ENCODE results near the gene IL1F10.

The IL1F10 gene

DNA sequence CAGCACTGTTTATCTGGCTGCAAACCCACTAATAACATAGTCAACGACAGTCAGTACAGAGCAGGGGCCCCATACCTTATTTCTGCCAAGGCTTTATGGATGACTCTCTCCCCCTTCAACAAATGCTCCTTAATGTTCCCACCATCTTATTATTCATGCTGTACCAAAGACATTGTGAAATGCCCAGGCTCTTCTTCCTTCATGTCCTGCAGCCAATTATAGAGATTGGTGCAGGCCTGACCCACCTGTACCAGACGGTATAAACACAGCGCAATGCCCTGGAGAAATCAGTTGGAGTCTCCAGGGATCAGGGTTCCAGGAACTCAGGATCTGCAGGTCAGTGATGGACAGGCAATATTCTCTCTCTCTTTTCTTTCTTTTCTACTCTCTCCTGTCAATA is at the start of gene IL1F10:
Gene IL1F10 (plus strand): TSS at position 290 of the 400 bp plus-strand sequence. CDS start 4,769 bp downstream, outside the sequence.
- DNase-seq, result no peak

DNA sequence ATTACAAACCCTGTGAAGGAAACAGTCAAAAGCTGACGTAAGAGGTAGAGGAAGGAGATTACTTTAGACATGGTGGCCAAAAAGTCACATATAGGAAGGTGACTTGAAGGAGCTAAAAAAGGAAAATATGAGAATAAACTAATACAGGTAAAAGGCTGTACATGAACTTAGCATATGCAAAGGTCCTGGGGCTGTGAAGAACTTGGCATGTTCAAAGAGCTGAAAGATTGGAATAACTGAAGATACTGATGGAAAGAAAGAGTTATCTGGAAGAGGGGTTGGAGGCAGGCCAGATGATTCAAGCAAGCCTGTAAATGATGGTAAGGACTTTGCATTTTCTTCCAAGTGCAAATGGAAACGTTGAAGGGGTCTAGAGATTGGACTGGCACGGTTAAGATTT is 49.3 kb upstream of the IL1F10 start:
- DNase-seq, result no peak

DNA sequence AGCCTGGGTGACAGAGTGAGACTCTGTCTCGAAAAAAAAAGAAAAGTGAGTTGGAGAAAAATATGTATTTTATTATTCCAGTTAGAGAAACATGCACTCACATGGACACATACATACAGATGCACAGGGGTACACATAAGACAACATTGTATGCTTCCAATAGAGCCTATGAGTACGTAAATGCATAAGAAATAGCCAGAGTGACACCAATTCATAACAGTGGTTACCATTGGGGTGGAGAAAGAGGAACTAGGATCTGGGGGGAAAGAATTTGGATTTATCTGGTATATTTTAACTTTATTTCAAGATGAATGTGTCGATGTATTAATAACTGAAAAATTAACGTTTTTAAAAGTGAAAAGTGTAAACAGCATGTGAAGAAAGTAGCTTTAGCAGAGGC is 46.5 kb upstream of the IL1F10 start:
- no peak for DNase-seq

DNA sequence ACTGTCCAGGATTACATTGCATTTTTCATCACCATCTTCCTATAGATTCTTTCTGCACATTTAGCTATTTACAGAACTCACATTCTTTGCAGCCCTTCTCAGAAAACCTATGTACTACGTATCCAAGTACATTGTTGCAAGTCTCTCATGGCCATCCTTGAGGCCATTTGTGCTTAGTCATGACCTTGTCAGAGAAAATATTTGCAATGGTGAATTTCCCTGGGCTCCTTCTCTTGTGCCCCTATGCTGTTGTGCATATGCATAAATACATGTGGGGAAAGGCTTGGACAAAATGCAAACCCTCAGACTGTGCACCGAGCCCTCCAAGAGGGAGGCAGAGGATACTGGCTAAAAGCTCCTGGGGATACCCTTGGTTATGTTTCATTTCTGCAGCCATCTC is 43.0 kb upstream of the IL1F10 start:
- no peak for DNase-seq

GRCh38 chr2:113025737-113026136 is 42.0 kb upstream of the IL1F10 start:
- DNase-seq, result no peak

GRCh38 chr2:113027691-113028090 is 40.1 kb upstream of the IL1F10 start:
- DNase-seq, result no peak

DNA sequence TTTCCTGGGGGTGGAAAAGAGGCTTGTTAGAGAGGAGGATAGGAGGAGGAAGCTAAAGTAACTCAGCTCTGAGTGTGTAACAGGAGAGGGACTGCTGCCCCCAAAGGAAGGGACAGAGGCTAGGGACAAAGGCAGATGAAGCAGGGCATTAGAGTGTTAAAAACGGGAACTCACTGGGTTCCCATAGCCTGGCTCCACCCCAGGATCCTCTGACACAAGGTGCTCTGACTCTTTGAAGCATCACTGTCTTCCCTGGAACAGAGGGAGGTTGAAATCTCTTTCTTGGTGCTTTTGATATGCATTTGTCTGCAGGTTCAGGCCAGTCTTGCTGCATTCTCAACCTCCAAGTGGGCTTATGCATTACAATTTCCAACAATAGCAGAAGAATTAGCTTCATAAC is 39.7 kb upstream of the IL1F10 start:
- DNase-seq, result no peak

- no peak for DNase-seq
Observed at GRCh38 chr2:113032737-113033136, 35.0 kb upstream of the IL1F10 start.

- DNase-seq, result no peak
Observed at GRCh38 chr2:113034016-113034415, 33.8 kb upstream of the IL1F10 start.

DNA sequence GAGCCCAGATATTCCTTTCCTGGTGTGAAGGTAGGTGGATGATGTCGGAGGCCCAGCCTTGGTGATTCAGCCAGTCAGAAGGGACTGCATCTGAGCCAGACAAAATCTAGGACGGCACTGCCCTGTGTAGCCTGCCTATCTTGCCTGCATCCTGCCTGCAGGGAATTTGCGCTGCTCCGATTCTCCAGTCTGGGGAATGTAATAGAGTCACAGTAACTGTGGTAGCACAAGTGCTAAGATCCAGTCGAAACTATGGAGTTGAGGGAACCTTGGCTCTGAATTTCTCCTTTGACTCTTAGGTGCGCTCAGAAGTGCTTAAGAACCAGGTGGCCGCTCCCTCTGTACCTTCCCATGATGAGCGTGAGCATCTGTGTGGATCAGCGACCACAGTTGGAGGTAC is 31.0 kb upstream of the IL1F10 start:
- DNase-seq, result no peak

DNA sequence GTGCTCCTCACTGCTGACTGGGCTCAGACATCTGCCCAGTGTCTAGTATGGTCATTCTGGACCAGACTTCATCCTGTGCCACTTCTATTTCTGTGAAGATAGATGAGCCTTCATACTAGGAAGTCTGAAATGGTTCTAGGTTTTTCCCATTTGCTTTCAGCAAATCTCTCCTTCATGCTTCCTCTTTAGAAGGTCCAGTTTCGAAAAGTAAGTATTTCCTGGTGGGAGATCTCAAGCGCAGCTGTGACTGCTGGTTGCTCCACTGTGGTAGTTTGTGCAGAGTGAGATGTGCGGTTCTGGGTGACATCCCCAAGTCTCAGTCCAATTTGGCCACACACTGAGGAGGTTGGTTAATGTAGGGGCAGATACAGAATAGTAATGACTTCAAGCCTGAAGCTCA is 29.5 kb upstream of the IL1F10 start:
- DNase-seq, result no peak

- DNase-seq, result no peak
Observed at GRCh38 chr2:113039158-113039557, 28.6 kb upstream of the IL1F10 start.

DNA sequence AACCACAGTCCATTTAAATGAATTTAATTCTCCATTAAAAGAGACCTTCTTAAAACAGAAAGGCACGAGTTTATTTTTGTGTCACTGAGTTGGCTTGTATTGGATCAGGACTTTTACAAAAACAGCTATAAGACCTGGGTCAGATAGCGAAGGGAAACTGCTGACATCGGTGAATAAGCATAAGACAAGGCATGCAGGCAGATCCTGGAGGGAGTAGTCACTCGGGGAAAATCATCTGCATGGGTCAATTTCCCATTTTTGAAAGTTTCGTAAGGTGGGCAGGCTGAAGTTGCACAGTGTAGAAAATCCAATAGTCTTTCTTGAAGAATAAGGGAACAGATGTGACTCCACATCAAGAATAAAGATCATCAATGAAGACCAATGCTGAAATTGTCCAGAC is 28.1 kb upstream of the IL1F10 start:
- no peak for DNase-seq

DNA sequence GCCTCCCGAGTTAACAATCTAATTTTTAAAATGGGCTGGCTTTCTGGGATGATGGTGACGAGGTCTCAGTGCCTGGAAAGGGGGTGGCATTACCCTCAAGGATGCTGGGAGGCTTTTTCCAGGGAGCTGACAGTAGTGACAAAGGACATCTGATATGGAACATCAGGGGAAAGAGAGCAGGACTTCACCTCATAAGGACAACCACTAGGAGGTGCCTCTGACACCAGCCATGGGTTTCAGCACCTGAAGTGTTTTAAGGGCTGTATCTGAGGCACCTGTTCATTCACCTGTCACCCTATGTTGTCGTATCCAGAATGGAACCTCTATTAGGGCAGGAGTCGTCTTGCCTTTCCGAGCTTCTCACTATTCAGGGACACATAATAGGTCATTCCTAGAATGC is 25.9 kb upstream of the IL1F10 start:
- DNase-seq, result no peak

DNA sequence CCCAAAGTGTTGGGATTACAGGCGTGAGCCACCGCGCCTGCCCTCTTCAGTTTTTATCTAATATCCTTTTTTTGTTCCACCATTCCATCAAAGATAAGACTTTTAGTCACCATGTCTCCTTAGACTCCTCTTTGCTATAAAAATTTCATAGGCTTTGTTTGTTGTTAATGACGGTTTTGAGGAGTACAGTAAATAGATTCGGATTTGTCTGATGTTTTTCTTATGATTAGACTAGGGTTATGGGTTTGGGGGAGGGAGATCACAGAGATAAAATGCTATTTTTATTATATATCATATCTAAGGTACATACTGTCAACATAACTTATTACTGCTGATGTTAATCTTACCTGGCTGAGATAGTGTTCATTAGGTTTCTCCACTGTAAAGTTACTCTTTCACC is 21.3 kb upstream of the IL1F10 start:
- DNase-seq, result no peak

GRCh38 chr2:113050921-113051895 is 16.6 kb upstream of the IL1F10 start:
- no peak for DNase-seq

- no peak for DNase-seq
Observed at GRCh38 chr2:113052396-113052917, 15.3 kb upstream of the IL1F10 start, which contains the start of gene IL36B. Gene IL36B (minus strand): TSS chr2:113052867.

DNA sequence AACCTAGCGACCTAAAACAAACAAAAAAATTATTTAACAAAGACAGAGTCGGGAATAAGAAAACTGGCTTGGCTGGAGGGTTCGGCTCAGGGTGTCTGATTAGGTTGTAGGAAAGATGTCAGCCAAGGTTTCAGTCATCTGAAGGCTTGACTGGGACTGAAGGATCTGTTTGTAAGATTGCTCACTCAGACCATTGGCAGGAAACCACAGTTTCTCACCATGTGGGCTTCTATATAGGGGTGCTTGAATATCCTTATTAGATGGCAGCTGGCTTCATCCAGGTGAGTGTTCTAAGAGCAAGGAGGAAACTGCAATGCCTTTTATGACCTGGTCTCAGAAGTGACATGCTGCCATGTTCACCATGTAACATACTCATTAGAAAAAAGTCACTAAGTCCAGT is 14.1 kb upstream of the IL1F10 start:
- DNase-seq, result no peak

- DNase-seq, result no peak
Observed at GRCh38 chr2:113054066-113054465, 13.7 kb upstream of the IL1F10 start.

- no peak for DNase-seq
Observed at GRCh38 chr2:113056521-113056920, 11.2 kb upstream of the IL1F10 start.

- no peak for DNase-seq
Observed at GRCh38 chr2:113057117-113057516, 10.7 kb upstream of the IL1F10 start.

GRCh38 chr2:113058411-113058994 is 9.3 kb upstream of the IL1F10 start:
- DNase-seq, result no peak

- no peak for DNase-seq
Observed at GRCh38 chr2:113058998-113059960, 8.5 kb upstream of the IL1F10 start, which contains the start of gene IL36RN. Gene IL36RN (plus strand): TSS chr2:113059198. CDS start chr2:113059439, 241 bp downstream.
